Measurements from ENCODE around the gene ARL6IP4.

ARL6IP4 gene

GRCh38 chr12:122988612-122989212, 8.2 kb downstream of the ARL6IP4 start:
- H3K27ac ChIP-seq = no peak overlapping the region
- no peak overlapping the region for H3K4me3 ChIP-seq
- TF ChIP-seq, protein P1, sequence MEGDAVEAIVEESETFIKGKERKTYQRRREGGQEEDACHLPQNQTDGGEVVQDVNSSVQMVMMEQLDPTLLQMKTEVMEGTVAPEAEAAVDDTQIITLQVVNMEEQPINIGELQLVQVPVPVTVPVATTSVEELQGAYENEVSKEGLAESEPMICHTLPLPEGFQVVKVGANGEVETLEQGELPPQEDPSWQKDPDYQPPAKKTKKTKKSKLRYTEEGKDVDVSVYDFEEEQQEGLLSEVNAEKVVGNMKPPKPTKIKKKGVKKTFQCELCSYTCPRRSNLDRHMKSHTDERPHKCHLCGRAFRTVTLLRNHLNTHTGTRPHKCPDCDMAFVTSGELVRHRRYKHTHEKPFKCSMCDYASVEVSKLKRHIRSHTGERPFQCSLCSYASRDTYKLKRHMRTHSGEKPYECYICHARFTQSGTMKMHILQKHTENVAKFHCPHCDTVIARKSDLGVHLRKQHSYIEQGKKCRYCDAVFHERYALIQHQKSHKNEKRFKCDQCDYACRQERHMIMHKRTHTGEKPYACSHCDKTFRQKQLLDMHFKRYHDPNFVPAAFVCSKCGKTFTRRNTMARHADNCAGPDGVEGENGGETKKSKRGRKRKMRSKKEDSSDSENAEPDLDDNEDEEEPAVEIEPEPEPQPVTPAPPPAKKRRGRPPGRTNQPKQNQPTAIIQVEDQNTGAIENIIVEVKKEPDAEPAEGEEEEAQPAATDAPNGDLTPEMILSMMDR (IDR thresholded peaks at IDR 0.05) = no peak
- no peak for DNase-seq (ENCODE audit: low spot score)

- TF ChIP-seq, protein P1 (IDR thresholded peaks at IDR 0.05) = no peak
- H3K4me3 ChIP-seq = no peak overlapping the region
- no peak for DNase-seq (ENCODE audit: low spot score)
Observed at GRCh38 chr12:122989225-122989839, 8.9 kb downstream of the ARL6IP4 start.

GRCh38 chr12:122989874-122990419, 9.5 kb downstream of the ARL6IP4 start:
- Histone ChIP-seq H3K4me3 (no peak overlapping the region), H3K27ac (no peak overlapping the region)
- no peak for DNase-seq (ENCODE audit: low spot score)
- TF ChIP-seq, protein P1 (IDR thresholded peaks at IDR 0.05) = no peak

More at GRCh38 chr12:122989225-122989839, 8.9 kb downstream of the ARL6IP4 start:
- no peak overlapping the region for H3K27ac ChIP-seq

GRCh38 chr12:122990561-122990960, 10.1 kb downstream of the ARL6IP4 start:
- TF ChIP-seq, protein P1 (IDR thresholded peaks at IDR 0.05) = no peak
- no peak overlapping the region for H3K27ac ChIP-seq
- no peak overlapping the region for H3K4me3 ChIP-seq
- no peak for DNase-seq (ENCODE audit: low spot score)

DNA sequence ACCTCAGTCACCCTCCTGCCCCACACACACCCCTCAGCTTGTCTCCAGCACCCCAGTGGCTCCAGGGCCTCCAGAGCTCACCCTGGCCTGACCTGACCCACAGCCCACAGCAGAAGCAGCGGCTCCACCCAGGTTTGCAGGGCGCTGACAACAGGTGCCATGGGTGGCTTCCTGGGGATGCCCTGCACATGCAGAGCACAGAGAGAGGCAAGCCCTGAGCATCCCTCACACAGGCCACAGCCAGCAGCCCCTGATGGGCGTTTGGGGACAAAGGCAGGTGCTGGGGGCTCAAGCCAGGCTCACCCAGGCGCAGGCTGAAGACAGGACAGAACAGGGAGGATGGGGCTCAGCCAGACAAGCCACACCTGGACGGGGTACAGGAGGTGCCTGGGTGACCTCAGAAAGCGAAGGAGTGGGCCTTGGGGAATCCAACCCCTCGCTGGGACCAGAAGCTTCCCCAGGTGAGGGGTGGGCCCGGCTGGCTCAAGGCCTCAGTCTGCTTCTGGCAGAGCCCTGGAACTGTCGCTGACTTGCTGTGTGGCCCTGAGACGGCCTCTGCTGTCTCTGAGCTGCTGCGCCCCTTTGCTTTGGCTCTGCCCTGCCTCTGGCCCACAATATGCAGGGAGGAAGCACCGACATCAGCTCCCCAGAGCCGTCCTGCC, 10.6 kb downstream of the ARL6IP4 start:
- TF ChIP-seq, protein P1 (IDR thresholded peaks at IDR 0.05) = no peak
- H3K4me3 ChIP-seq = no peak overlapping the region
- DNase-seq (ENCODE audit: low spot score) = no peak
- H3K27ac ChIP-seq = no peak overlapping the region

GRCh38 chr12:122991623-122992275, 11.3 kb downstream of the ARL6IP4 start:
- no peak for DNase-seq (ENCODE audit: low spot score)
- no peak overlapping the region for H3K27ac ChIP-seq
- TF ChIP-seq, protein P1 (IDR thresholded peaks at IDR 0.05) = no peak
- H3K4me3 ChIP-seq = no peak overlapping the region
